CD4-positive, alpha-beta T cell treated with Interferon gamma for 1 hour (primary cell): ENCODE results near the gene ADRA2C.

Experiments
- DNase-seq: peaks from one replicate; pipeline ENCODE4 v3.0.0-alpha.2; 2020

Gene ADRA2C

GRCh38 chr4:3780347-3781171 lies 14.4 kb downstream of the ADRA2C start:
- no peak for DNase-seq

GRCh38 chr4:3781193-3781886 lies 15.2 kb downstream of the ADRA2C start:
- DNase-seq = no peak

- DNase-seq = no peak
Measured at GRCh38 chr4:3781997-3782930, 16.1 kb downstream of the ADRA2C start.

GRCh38 chr4:3783693-3784306 lies 17.6 kb downstream of the ADRA2C start:
- DNase-seq = no peak

GRCh38 chr4:3784454-3785291 lies 18.5 kb downstream of the ADRA2C start:
- DNase-seq = no peak

GRCh38 chr4:3785292-3785565 lies 19.0 kb downstream of the ADRA2C start:
- DNase-seq = no peak

GRCh38 chr4:3786196-3786869 lies 20.1 kb downstream of the ADRA2C start:
- DNase-seq = no peak

GRCh38 chr4:3787489-3788365 lies 21.5 kb downstream of the ADRA2C start:
- no peak for DNase-seq

- no peak for DNase-seq
Measured at GRCh38 chr4:3788366-3788660, 22.1 kb downstream of the ADRA2C start.

- DNase-seq = no peak
Measured at GRCh38 chr4:3789587-3789986, 23.4 kb downstream of the ADRA2C start.

GRCh38 chr4:3790006-3790561 lies 23.9 kb downstream of the ADRA2C start:
- DNase-seq = no peak

GRCh38 chr4:3791256-3791655 lies 25.1 kb downstream of the ADRA2C start:
- no peak for DNase-seq

GRCh38 chr4:3791910-3792542 lies 25.8 kb downstream of the ADRA2C start:
- DNase-seq = no peak

GRCh38 chr4:3792813-3793212 lies 26.6 kb downstream of the ADRA2C start:
- no peak for DNase-seq

- no peak for DNase-seq
Measured at GRCh38 chr4:3793545-3793944, 27.4 kb downstream of the ADRA2C start.

- no peak for DNase-seq
Measured at GRCh38 chr4:3796960-3797359, 30.8 kb downstream of the ADRA2C start.

- DNase-seq = no peak
Measured at GRCh38 chr4:3797831-3798790, 31.9 kb downstream of the ADRA2C start.

- DNase-seq = no peak
Measured at GRCh38 chr4:3799496-3799895, 33.3 kb downstream of the ADRA2C start.

- no peak for DNase-seq
Measured at GRCh38 chr4:3800351-3800750, 34.2 kb downstream of the ADRA2C start.
